NCI-H1417 treated with DMSO at 0.1 percent for 48 hours (cell line): ENCODE results near the gene NDUFV1.
"Not testable (repeated sequence)": the region's sequence is repeated elsewhere in the genome, so short reads cannot be mapped to it uniquely, and the experiment has no call there.

Source experiments
- DNase-seq: peaks from one replicate; lab custom pipeline; 2025; lab: John Stamatoyannopoulos, UW

Gene NDUFV1

GRCh38 chr11:67586568-67587250, 20.0 kb upstream of the NDUFV1 start:
- DNase-seq: no peak

GRCh38 chr11:67588136-67588503, 18.6 kb upstream of the NDUFV1 start:
- no peak for DNase-seq

- DNase-seq: not testable (repeated sequence)
Observed at GRCh38 chr11:67588899-67589415, 17.8 kb upstream of the NDUFV1 start.

DNA sequence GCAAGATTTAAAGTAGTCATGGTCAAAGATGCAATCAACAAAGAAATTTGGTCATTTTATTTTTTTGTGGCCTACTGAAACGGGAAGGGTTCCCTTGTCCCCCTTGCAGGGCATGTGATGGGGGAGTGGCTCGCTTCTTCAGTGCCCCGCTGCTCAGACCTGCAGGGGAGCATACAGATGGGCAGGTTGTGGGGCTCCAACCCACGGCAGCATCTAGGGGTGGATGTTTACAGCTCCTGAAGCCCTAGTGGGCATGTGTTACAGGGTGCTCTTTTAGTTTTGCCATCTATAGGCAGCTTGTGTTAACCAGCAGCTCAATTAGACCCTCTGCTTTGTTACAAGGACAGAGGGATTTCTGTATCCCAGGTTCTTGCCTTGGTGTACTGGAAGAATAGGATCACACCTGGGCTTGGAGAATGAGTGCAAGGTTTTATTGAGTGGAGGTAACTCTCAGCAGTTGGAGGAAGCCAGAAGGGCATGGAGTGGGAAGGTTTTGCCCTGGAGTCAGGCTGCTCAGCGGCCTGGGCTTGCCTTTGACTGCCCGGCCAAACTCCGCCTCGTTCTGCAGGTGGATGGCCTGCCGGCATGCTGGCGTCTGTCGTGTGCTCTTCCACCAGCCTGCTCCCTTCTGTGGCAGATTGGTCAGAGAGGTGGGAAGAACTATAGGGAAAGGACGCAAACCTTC, 13.7 kb upstream of the NDUFV1 start:
- no peak for DNase-seq

GRCh38 chr11:67593565-67593905, 13.2 kb upstream of the NDUFV1 start:
- DNase-seq: no peak

- DNase-seq: no peak
Observed at GRCh38 chr11:67594480-67594879, 12.3 kb upstream of the NDUFV1 start.

DNA sequence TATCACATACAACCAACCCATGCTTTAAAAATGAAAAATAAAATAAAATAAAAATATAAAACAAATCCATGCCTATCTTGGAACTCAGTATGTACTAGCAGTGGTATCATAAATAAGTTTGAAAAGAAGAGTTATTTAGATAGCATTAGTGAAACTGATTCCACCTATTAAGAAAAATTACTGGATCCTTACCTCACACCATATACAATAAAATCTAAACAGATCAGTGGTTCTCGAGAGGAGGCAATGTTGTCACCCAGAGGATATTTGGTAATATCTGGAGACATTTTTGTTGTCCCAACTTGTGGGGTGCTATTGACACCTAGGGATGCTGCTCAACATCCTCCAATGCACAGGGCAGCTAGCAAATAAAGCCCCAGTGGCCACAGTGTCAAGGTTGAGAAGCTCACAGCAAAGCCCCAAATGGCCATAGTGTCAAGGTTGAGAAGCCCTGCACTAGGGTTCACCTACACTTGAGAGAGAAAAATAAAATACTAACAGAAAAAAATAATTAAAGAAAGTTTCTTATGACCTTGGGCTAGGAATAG, 9.9 kb upstream of the NDUFV1 start:
- DNase-seq: no peak

- DNase-seq: not testable (repeated sequence)
Observed at GRCh38 chr11:67597458-67597857, 9.3 kb upstream of the NDUFV1 start.

- not testable (repeated sequence) for DNase-seq
Observed at GRCh38 chr11:67597963-67598362, 8.8 kb upstream of the NDUFV1 start.

DNA sequence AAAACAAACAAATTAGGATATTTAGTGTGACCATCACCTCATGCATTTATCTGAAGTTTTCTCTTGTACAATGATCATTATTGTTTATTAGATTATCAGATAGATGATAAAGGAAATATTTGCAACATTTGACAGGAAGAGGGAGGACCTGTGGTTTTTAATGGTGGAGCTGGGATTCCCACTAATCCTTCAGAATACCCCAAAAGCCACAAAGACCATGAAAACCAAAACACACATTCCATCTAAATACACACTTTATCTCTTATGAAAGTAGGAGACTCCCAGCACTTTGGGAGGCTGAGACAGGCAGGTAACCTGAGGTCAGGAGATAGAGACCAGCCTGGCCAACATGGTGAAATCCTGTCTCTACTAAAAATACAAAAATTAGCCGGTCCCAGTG, 7.6 kb upstream of the NDUFV1 start:
- DNase-seq: no peak

GRCh38 chr11:67600324-67601029, 6.3 kb upstream of the NDUFV1 start:
- no peak for DNase-seq

- DNase-seq: no peak
Observed at GRCh38 chr11:67601098-67601497, 5.6 kb upstream of the NDUFV1 start.

GRCh38 chr11:67604119-67604518, 2.6 kb upstream of the NDUFV1 start:
- not testable (repeated sequence) for DNase-seq

DNA sequence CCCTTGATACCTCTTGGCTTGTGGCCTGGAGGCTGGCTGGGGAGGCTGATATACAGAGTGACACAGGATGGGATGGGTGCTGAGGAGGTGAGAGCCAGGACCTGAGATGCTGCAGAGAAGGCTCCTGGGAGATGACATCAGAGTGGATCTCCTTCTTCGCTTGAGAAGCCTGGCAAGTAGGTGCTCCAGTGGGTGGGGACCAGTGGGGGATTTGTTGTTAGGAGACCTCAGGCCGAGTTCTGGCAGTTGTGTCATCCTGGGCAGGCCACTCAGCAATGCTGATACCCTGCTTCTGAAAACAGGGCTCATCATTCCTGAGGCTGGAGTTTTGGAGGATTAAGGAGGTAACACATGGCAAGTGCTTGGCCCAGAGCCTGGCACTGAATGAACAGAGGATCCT, 1.9 kb upstream of the NDUFV1 start:
- DNase-seq: no peak

- no peak for DNase-seq
Observed at GRCh38 chr11:67605231-67606011, 1.3 kb upstream of the NDUFV1 start.

- no peak for DNase-seq
Observed at GRCh38 chr11:67606093-67606491, 644 bp upstream of the NDUFV1 start.

- DNase-seq: no peak
Observed at GRCh38 chr11:67607507-67607906, 771 bp downstream of the NDUFV1 start.

DNA sequence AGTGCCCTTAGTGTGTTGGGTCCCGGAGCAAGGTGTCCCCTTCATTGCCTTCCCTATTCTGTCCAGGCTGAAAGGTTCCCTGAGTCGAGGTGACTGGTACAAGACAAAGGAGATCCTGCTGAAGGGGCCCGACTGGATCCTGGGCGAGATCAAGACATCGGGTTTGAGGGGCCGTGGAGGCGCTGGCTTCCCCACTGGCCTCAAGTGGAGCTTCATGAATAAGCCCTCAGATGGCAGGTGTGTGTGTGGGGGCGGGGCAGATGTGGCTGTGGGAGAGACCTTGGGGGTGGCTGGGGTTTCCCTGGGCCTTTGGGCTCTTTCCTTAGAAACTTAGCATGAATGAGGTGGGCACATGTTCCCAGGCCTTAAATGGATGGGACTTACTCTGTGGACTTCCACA, 1.8 kb downstream of the NDUFV1 start:
- no peak for DNase-seq

DNA sequence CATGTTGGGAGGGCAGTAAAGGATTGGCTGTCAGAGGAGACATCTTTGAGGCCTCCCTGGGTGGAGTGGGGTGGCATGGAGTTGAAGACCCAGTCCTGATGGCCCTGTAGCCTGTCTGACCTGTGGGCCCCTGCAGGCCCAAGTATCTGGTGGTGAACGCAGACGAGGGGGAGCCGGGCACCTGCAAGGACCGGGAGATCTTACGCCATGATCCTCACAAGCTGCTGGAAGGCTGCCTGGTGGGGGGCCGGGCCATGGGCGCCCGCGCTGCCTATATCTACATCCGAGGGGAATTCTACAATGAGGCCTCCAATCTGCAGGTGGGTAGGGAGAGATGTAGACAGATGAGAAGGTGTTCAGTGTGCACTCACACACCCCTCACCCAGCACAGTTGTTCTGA, 2.6 kb downstream of the NDUFV1 start:
- no peak for DNase-seq

- DNase-seq: no peak
Observed at GRCh38 chr11:67610302-67610868, 3.6 kb downstream of the NDUFV1 start.

DNA sequence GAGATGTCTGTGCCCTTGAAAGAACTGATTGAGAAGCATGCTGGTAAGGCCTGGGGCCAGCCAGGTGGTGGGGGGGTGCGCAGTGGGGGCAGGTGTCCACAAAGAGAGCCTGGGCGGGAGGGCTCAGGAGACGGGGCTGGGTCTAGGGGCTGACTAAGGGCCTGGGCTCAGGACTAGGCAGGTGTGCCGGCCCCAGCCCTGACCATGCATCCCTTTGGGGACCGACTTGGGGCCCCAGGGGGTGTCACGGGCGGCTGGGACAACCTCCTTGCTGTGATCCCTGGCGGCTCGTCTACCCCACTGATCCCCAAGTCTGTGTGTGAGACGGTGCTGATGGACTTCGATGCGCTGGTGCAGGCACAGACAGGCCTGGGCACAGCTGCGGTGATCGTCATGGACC, 4.4 kb downstream of the NDUFV1 start:
- DNase-seq: no peak
